Activated naive CD8-positive, alpha-beta T cell treated with anti-CD3 and anti-CD28 coated beads, Interleukin-2, amount 50 U/mL, for 16 hours (primary cell): ENCODE results near the gene ZEB2.

Source experiments
- DNase-seq: peaks from one replicate; pipeline ENCODE4 v3.0.0-alpha.2; 2020; ENCODE audit warnings: low read depth, low spot score

The ZEB2 gene

DNA sequence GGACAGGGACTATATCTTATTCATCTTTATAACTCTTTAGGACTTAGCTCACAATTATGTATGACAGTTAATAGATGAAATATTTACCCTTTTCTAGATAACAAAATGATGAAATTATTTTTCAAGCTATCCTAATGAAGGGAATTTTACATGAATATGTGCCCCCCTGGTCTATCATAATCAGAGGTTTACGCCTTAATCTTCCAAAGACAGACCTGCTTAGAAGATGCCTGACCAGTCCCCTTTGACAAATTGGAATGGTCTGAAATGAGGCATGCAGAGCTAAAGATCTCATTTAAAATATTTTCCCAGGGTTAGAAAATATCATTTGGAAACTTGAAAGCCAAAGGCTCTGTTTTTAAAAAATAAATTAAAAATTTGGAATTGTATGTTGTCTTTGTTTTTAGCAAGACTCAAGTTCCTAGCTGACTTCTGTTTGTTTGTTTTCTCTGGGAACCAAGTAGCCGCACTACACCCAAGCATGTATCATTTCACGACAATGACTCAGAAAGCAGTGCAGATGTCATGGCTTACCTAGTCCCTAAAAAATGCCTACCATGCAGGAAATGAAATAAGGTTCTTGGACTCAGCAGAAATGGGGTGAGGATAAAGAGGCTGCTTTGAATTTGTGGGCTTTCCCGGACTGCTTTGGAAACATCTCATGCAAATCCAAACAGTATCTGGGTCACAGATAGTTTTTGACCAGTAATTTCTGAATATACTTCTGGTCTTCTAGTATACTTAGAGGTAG, 162.1 kb downstream of the ZEB2 start:
- DNase-seq: no peak

DNA sequence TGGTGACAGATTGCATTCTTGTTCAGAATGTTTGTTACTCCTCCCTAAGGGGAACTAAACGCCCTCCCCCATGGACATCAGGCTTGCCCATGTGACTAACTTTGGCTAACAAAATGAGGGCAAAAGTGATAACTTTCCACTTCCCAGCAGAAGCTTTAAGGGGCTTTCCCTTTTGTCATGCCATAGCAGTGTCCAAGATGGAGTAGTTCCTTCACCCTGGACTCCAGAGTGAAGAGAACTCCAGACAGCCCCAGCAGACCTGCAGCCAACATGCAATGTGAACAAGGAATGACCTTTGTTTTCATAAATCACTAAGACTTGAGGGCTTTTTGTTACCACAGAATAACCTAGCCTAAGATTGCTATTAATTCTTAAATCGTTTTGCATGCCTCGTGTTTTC, 163.5 kb downstream of the ZEB2 start:
- DNase-seq: no peak

DNA sequence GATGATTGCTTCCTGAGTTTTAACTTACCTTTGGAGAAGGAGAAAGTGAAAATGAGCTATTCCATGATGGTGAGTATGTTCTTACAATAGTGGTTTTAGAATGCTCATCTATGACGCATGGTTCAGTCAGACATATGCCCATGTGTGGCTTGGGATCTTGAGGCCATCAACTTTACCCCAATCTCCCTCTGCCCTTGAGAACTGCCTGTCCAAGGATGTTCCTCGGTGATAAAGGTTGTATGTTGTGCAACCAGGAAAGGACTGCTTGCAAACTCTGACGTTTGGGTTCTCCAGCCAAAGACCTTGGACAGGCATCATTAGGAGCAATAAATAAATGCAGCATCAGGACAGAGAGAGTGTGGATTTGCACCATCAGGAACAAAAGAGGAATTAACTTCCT, 165.0 kb downstream of the ZEB2 start:
- DNase-seq: no peak

DNA sequence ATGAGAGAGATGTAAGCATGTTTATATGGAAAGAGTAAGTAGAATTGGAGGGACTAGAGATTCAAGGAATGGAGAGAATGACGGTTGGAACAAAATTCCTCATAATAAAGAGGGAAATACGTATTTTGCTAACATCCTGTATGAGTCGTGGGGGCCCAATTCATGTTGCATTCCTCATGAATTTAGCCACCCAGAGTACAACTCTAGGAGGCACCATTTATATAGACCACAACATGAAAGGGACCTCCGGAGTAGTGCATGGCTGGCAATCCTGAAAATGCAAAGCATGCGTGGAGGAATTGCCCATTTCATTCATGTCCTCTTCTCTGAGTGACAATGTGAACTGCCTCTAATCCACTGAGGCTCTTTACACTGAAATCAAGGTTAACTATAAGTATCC, 168.2 kb downstream of the ZEB2 start:
- DNase-seq: no peak

DNA sequence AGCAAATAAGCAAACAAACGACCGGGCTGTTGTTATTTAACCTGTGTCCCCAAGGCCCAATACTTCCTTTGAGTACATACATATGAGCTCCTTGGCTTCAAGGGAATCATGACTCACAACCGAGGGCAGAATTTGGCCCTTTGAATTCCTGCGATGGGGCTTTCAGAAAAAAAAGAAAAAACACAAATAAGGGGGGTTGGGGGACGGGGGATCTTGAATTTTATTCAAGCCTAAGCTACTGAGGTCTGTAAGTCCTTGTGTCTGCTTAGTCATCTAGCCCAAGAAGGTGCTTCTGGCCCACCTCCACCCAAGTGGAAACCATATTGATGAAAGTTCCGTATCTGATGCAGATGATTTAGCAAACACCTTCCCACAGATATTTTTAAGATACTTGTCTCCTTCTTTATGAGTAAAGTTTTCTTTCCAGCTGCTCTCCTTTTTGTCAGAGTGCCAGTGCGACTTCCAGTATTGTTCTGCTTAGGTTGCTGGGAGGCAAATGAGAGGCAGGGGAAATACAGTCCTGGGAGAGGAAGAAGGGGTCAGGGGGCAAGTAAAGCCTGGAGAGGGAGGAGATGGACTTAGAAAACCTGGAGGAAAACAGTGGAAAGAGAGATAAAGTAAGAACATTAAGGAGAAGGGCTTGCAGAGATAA, 169.6 kb downstream of the ZEB2 start:
- no peak for DNase-seq

DNA sequence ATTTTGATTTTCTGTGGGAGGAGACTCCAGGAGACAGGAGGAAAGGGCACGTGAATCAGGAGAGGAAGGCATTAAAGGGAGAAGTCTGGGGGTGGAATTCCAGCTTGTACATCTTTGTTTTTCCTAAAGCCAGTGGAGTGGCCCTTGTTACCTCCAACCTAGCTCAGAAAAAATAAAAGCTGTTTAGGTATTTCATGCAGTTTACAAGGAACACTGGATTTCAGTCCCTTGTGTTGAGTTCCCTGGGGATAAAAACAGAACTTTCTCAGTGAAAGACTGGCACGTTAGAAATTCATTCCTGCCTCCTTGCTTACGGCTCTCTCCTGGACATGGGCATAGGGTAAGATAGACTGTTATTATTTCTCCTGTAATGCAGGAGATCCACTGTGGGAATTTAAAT, 170.2 kb downstream of the ZEB2 start:
- no peak for DNase-seq

DNA sequence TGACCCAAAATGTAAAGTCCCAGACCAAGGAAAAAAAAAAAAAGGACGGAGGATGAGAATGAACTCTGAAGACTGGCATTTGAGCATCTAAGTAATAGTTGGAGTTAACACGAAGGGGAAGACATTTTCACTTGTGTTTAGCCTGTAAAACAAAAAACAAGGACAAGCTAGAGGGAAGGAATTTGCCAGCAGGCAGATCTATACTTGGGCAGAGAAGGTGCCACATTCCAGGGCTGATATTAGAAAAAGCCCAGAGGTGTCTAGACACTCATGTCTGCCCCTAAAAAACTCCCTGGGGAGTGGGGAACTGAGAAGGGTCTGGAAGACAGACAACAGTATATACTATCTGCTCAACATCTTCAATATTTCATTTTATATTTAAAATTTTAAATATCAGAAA, 171.1 kb downstream of the ZEB2 start:
- DNase-seq: no peak

DNA sequence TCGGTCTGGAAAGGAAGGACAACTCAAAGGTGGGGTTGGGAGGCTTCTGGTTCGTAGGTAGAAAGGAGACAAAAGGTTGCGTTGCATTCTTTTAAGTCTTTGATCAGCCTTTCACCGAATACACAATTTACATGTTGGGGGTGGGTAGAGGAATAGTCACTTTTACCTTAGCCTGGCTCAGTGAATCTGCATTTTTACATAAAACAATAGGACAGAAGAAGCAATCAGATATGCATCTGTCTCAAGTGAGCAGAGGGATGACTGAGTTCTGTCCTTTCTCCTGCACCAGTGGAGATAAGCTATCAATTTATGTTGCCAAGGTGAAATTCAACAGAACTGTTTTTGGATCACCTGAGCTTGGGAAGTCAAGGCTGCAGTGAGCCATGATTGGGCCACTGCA, 173.7 kb downstream of the ZEB2 start:
- DNase-seq: no peak

DNA sequence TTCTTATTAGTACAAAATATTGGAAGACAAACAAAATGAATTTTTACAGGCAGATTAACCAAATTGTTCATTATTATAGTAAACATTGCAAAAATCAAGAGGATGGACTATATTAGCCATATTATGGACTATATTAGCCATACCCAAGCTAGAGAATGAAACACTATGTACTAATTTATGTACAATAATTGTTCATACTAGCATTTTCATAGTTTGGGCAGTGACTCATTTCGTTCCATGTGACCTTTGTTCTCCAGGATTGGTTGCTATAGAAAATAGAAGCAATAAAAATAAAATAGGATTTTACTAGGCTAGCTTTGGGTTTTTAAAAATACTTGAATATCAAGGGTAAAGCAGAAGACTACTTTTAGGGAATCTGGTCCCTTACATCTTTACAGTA, 176.8 kb downstream of the ZEB2 start:
- no peak for DNase-seq

DNA sequence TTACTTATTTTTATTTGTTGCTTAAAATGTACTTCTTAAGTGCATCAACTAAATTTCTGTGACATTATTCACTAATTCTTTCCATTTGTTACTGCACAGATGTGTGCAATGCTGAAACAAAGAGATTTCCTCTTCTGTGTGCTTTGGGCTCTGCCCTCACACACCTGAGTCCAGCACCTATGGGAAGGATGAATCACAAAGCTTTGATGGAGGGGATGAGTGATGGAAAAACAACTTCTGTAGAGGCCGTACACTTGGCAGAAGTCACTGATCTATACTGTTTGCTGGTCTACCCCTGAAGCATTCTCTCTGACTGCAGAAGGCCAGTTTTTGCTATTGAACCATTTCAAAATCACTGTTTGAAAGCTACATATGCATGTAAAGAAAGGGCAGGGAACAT, 178.4 kb downstream of the ZEB2 start:
- DNase-seq: no peak

DNA sequence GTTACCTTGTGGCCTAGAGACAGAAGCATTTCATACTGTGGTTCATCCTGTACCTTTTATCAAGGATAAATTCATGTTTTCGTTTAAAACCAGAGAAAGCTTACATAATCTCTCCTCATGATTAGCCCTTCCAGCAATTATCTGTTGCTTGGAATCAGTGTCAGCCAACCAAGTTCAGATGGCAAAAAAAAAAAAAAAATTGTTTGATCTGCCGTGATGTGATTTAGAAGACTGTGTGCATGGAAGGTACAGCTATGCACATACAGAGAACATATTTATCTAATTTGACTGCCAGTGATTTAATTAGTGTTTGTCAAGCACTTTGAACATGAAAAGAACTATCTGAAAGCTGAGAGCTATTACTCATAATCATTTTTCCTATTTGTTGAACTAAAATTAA, 180.9 kb downstream of the ZEB2 start:
- DNase-seq: no peak

DNA sequence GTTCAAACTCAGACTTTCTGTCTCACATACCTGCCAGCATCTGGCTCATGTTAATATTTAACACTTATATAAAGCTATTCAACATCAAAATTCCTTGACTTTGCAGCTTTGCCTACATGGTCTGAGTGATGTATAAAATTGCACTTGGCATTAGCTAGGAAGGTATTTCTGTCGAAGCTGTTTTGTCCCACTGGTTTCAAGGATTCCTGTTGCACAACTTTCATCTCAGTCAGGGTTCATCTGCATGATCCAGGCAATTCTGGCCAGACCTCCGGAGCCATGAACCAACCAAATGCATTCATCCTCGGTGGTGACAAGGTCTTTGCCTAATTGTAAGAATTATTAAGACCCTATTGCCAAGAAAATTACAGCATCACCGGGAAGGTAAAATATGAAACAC, 185.4 kb downstream of the ZEB2 start:
- no peak for DNase-seq
